MM.1S (cell line): ENCODE measurements around the gene PLCH1.

Source experiments
- DNase-seq: peaks from one replicate; pipeline ENCODE4 v3.0.0-alpha.2; 2015
- H2AFZ ChIP-seq: fragments of 300-600 bp; sonication (generic); 2 replicates; pipeline ENCODE4 v1.6.0; 2016; ENCODE audit warnings: antibody characterized with exemption, low read length
- H3F3A ChIP-seq: fragments of 300-600 bp; sonication (generic); 2 replicates; pipeline ENCODE4 v1.6.1; 2016; ENCODE audit warnings: mild to moderate bottlenecking, antibody characterized with exemption, low read length, moderate library complexity, mixed read lengths; ENCODE audit not compliant: insufficient read depth
- H3K27ac ChIP-seq: fragments of 300-600 bp; sonication (generic); 2 replicates; pipeline ENCODE4 v1.5.1; 2016; ENCODE audit warnings: mild to moderate bottlenecking, low read length
- H3K27me3 ChIP-seq: fragments of 300-600 bp; sonication (generic); replicated peaks from 2 replicates; pipeline ENCODE4 v1.6.0; 2016; ENCODE audit warnings: low read length; ENCODE audit not compliant: insufficient read depth
- H3K36me3 ChIP-seq: fragments of 300-600 bp; sonication (generic); replicated peaks from 2 replicates; pipeline ENCODE4 v1.6.1; 2016; ENCODE audit warnings: mild to moderate bottlenecking, low read length, mixed read lengths; ENCODE audit not compliant: insufficient read depth
- H3K4me1 ChIP-seq: fragments of 300-600 bp; sonication (generic); 2 replicates; pipeline ENCODE4 v1.6.1; 2016; ENCODE audit warnings: low read length, mixed read lengths
- H3K4me2 ChIP-seq: fragments of 300-600 bp; sonication (generic); 2 replicates; pipeline ENCODE4 v1.6.0; 2016; ENCODE audit warnings: low read depth, low read length
- H3K4me3 ChIP-seq: fragments of 300-600 bp; sonication (generic); 2 replicates; pipeline ENCODE4 v1.5.1; 2016; ENCODE audit warnings: low read length, mixed read lengths
- H3K79me2 ChIP-seq: fragments of 300-600 bp; sonication (generic); 2 replicates; pipeline ENCODE4 v1.6.1; 2016; ENCODE audit warnings: mixed run types, low read length, mixed read lengths
- H3K9ac ChIP-seq: fragments of 300-600 bp; sonication (generic); 2 replicates; pipeline ENCODE4 v1.6.1; 2016; ENCODE audit warnings: low read length, mixed read lengths
- H3K9me2 ChIP-seq: fragments of 300-600 bp; sonication (generic); replicated peaks from 2 replicates; pipeline ENCODE4 v1.6.1; 2016; ENCODE audit warnings: mild to moderate bottlenecking, low read length, mixed read lengths; ENCODE audit not compliant: insufficient read depth
- H3K9me3 ChIP-seq: fragments of 300-600 bp; sonication (generic); replicated peaks from 2 replicates; pipeline ENCODE4 v1.6.1; 2016; ENCODE audit warnings: mild to moderate bottlenecking, low read length, mixed read lengths; ENCODE audit not compliant: insufficient read depth
- H4K20me1 ChIP-seq: fragments of 300-600 bp; sonication (generic); 2 replicates; pipeline ENCODE4 v1.6.1; 2016; ENCODE audit warnings: mild to moderate bottlenecking, low read length, moderate library complexity, mixed read lengths; ENCODE audit not compliant: insufficient read depth
- CTCF ChIP-seq: fragments of 300-600 bp; sonication (generic); IDR thresholded peaks from 2 replicates; pipeline ENCODE4 v1.5.1; 2016; ENCODE audit warnings: antibody characterized with exemption, low read length, mixed read lengths
- EZH2 ChIP-seq: fragments of 300-600 bp; sonication (generic); optimal IDR thresholded peaks from 2 replicates; pipeline ENCODE3; 2017; ENCODE audit warnings: low read depth, mild to moderate bottlenecking, antibody characterized with exemption, low read length, mixed read lengths
- EZH2phosphoT487 ChIP-seq: fragments of 300-600 bp; sonication (generic); IDR thresholded peaks from 2 replicates; pipeline ENCODE4 v1.6.1; 2018; ENCODE audit warnings: antibody characterized with exemption, low read length

PLCH1 gene

DNA sequence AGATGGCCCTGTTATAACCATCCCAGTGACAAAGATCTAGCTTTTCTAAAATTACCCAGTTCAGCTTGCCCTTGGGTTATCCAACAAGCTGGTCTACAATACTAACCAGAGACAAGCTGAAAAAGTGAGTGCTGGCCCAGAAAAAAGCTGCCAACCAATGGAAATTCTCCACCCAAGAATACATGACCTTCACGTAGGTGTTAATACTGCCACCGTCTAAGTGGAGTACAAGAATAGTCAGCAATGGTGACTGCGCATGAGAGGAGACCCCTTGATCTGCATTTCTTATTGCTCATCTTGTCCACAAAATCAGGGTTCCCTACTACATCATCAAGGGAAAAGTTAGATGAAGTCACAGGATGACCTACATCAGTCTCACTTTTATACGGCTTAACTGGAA lies 15.8 kb upstream of the PLCH1 start:
- H3K9me3 ChIP-seq: no peaks in the 10 kb centered on the region
- no peak overlapping the region for H2AFZ ChIP-seq
- DNase-seq: no peak
- no peaks in the 10 kb centered on the region for H3F3A ChIP-seq
- H3K9me2 ChIP-seq: no peaks in the 10 kb centered on the region
- no peaks in the 10 kb centered on the region for H4K20me1 ChIP-seq
- no peak for TF ChIP-seq EZH2
- no peak for TF ChIP-seq EZH2phosphoT487
- TF ChIP-seq CTCF: no peak
- H3K4me2 ChIP-seq: no peak overlapping the region
- no peak overlapping the region for H3K9ac ChIP-seq
- no peaks in the 10 kb centered on the region for H3K79me2 ChIP-seq
- H3K27me3 ChIP-seq: no peaks in the 10 kb centered on the region
- no peaks in the 10 kb centered on the region for H3K4me1 ChIP-seq
- H3K36me3 ChIP-seq: no peaks in the 10 kb centered on the region
- no peak overlapping the region for H3K27ac ChIP-seq
- no peak overlapping the region for H3K4me3 ChIP-seq

GRCh38 chr3:155757577-155757976 lies 12.7 kb upstream of the PLCH1 start:
- Histone ChIP-seq H3K4me3 (no peak overlapping the region), H4K20me1 (no peaks in the 10 kb centered on the region), H3K9me3 (no peaks in the 10 kb centered on the region), H3K27ac (no peak overlapping the region), H3F3A (no peaks in the 10 kb centered on the region), H3K79me2 (no peaks in the 10 kb centered on the region), H3K36me3 (no peaks in the 10 kb centered on the region), H3K9me2 (no peaks in the 10 kb centered on the region), H3K4me2 (no peak overlapping the region), H3K9ac (no peak overlapping the region), H3K27me3 (no peaks in the 10 kb centered on the region), H3K4me1 (no peaks in the 10 kb centered on the region), H2AFZ (no peak overlapping the region)
- TF ChIP-seq EZH2 (no peak), CTCF (no peak), EZH2phosphoT487 (no peak)
- no peak for DNase-seq

DNA sequence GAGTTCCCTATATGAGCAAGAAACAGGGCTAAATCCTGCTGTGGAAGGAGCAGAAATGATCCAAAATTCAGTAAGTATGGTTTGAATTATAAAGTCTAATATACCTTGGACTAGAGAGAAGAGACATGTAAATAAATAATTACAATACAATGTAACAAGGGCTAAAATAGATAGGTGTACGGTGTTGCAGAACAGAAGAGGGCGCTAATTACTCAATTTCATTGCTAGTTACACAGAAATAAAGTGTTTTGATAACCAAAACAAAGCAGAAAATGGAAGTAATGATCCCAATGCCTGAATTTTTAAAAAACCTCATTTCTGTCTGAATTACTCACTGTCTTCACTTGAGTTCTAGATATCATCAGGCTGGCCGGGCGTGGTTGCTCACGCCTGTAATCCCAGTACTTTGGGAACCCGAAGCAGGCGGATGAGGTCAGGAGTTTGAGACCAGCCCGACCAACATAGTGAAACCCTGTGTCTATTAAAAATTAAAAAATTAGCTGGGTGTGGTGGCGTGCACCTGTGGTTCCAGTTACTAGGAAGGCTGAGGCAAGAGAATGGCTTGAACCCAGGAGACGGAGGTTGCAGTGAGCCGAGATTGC lies 8.3 kb upstream of the PLCH1 start:
- Histone ChIP-seq H3K9me3 (no peaks in the 10 kb centered on the region), H3K4me1 (no peaks in the 10 kb centered on the region), H3K4me2 (no peak overlapping the region), H3K79me2 (no peaks in the 10 kb centered on the region), H3K27me3 (no peaks in the 10 kb centered on the region), H4K20me1 (no peaks in the 10 kb centered on the region), H2AFZ (no peak overlapping the region), H3K4me3 (no peak overlapping the region), H3K27ac (no peak overlapping the region), H3K36me3 (no peaks in the 10 kb centered on the region), H3K9ac (no peak overlapping the region), H3F3A (no peaks in the 10 kb centered on the region), H3K9me2 (no peaks in the 10 kb centered on the region)
- DNase-seq: peak; percentile 67
- TF ChIP-seq CTCF (peak; percentile 61), EZH2 (no peak), EZH2phosphoT487 (no peak)
